GM06990 (cell line): ENCODE measurements around the gene SLC43A1.

ENCODE experiments used
- DNase-seq: peaks from one replicate; pipeline ENCODE4 v3.0.0-alpha.2; 2011; ENCODE audit not compliant: insufficient read length; ENCODE audit errors: extremely low read depth
- H3K27me3 ChIP-seq: replicated peaks from 2 replicates; pipeline ENCODE4 v1.6.0; 2011; ENCODE audit warnings: low read length; ENCODE audit not compliant: control insufficient read depth, insufficient read depth
- H3K36me3 ChIP-seq: 2 replicates; pipeline ENCODE4 v1.5.1; 2011; ENCODE audit warnings: low read length; ENCODE audit not compliant: control insufficient read depth, insufficient read depth
- H3K4me3 ChIP-seq: replicated peaks from 2 replicates; pipeline ENCODE4 v1.5.1; 2011; ENCODE audit warnings: low read depth, mild to moderate bottlenecking, control low read depth, low read length
- CTCF ChIP-seq: IDR thresholded peaks from 2 replicates; pipeline ENCODE4 v1.5.1; 2011; ENCODE audit warnings: low read length, control low read depth, mild to moderate bottlenecking, inconsistent platforms; ENCODE audit not compliant: insufficient read depth, poor library complexity, severe bottlenecking

SLC43A1 gene

GRCh38 chr11:57491371-57492061 lies 24.0 kb downstream of the SLC43A1 start:
- no peak for DNase-seq
- Histone ChIP-seq H3K36me3 (peaks cover 4% of the 10 kb centered on the region), H3K4me3 (no peak overlapping the region), H3K27me3 (no peaks in the 10 kb centered on the region)
- peak; percentile 84 for TF ChIP-seq CTCF

- no peak overlapping the region for H3K4me3 ChIP-seq
- peaks cover 4% of the 10 kb centered on the region for H3K36me3 ChIP-seq
- DNase-seq, result no peak
- H3K27me3 ChIP-seq, result no peaks in the 10 kb centered on the region
- TF ChIP-seq CTCF, result no peak
These were observed 24.9 kb downstream of the SLC43A1 start for GRCh38 chr11:57490456-57491248.

GRCh38 chr11:57487920-57488659 lies 27.4 kb downstream of the SLC43A1 start:
- H3K36me3 ChIP-seq, result peaks cover 4% of the 10 kb centered on the region

GRCh38 chr11:57487021-57487778 lies 28.3 kb downstream of the SLC43A1 start:
- H3K36me3 ChIP-seq, result peaks cover 4% of the 10 kb centered on the region
- H3K27me3 ChIP-seq, result no peaks in the 10 kb centered on the region
- no peak for DNase-seq
- no peak for TF ChIP-seq CTCF
- H3K4me3 ChIP-seq, result no peak overlapping the region

More at GRCh38 chr11:57487920-57488659, 27.4 kb downstream of the SLC43A1 start:
- TF ChIP-seq CTCF, result no peak
- H3K27me3 ChIP-seq, result no peaks in the 10 kb centered on the region
- H3K4me3 ChIP-seq, result no peak overlapping the region
- no peak for DNase-seq

- no peak overlapping the region for H3K4me3 ChIP-seq
- no peaks in the 10 kb centered on the region for H3K27me3 ChIP-seq
- no peak for DNase-seq
- TF ChIP-seq CTCF, result no peak
- H3K36me3 ChIP-seq, result no peaks in the 10 kb centered on the region; the same call in none of the 2 replicates
These were observed 30.1 kb downstream of the SLC43A1 start for GRCh38 chr11:57485217-57485990.
